CD14-positive monocyte (primary cell): ENCODE results near the gene SPRING1. TPM values are rescaled to one million over a fixed set of nuclear protein-coding genes. Genes with fewer than 3 reads are reported as not detected.
"Not testable (repeated sequence)": the region's sequence is repeated elsewhere in the genome, so short reads cannot be mapped to it uniquely, and the experiment has no call there.

Source experiments
- DNase-seq, 3 donors: peaks; one replicate each; pipeline ENCODE4 v3.0.0-alpha.2; 2011 to 2022
- H2AFZ ChIP-seq: 2 replicates; pipeline ENCODE4 v1.6.0; 2012; ENCODE audit warnings: mild to moderate bottlenecking, low read depth, low read length, inconsistent platforms; ENCODE audit not compliant: insufficient read depth, poor library complexity, severe bottlenecking
- H3K27ac ChIP-seq, 2 donors: 1 replicate in 1 of 2; 2 replicates in 1 of 2; pipeline ENCODE4 v1.5.1; 2012 to 2013; ENCODE audit warnings: low read length in 2 of 2, control low read depth in 1 of 2, inconsistent platforms in 1 of 2, low read depth in 1 of 2, mild to moderate bottlenecking in 1 of 2
- H3K27me3 ChIP-seq, 2 donors: one replicate each; pipeline versions ENCODE4 v1.6.0 to v1.6.1; 2011 to 2013; ENCODE audit warnings: low read length in 2 of 2; ENCODE audit not compliant: control insufficient read depth in 2 of 2, insufficient read depth in 2 of 2
- H3K36me3 ChIP-seq, 2 donors: replicated peaks in 1 of 2; 1 replicate in 1 of 2; 2 replicates in 1 of 2; pipeline versions ENCODE4 v1.5.1 to v1.6.1; 2012 to 2013; ENCODE audit warnings: low read length in 2 of 2, control low read depth in 1 of 2, inconsistent platforms in 1 of 2, mild to moderate bottlenecking in 1 of 2; ENCODE audit not compliant: insufficient read depth in 2 of 2, control insufficient read depth in 1 of 2
- H3K4me1 ChIP-seq, 2 donors: 1 replicate in 1 of 2; 2 replicates in 1 of 2; pipeline versions ENCODE4 v1.5.1 to v1.6.1; 2012 to 2013; ENCODE audit warnings: low read length in 2 of 2, control low read depth in 1 of 2, inconsistent platforms in 1 of 2, mild to moderate bottlenecking in 1 of 2, moderate library complexity in 1 of 2; ENCODE audit not compliant: insufficient read depth in 2 of 2, control insufficient read depth in 1 of 2
- H3K4me2 ChIP-seq: replicated peaks from 2 replicates; pipeline ENCODE3; 2012; ENCODE audit warnings: low read length, moderate library complexity, mild to moderate bottlenecking; ENCODE audit not compliant: poor library complexity, severe bottlenecking; ENCODE audit errors: extremely low read depth
- H3K4me3 ChIP-seq, 3 experiments: fragments of 200-600 bp in 1 of 3; sonication (generic) in 1 of 3; replicated peaks in 1 of 3; 1 replicate in 2 of 3; 2 replicates in 1 of 3; pipeline ENCODE4 v1.5.1; 2011 to 2013; ENCODE audit warnings: low read length in 3 of 3, mild to moderate bottlenecking in 3 of 3, control low read depth in 2 of 3, low read depth in 2 of 3, inconsistent platforms in 1 of 3, moderate library complexity in 1 of 3
- H3K79me2 ChIP-seq: 2 replicates; pipeline ENCODE4 v1.6.0; 2012; ENCODE audit warnings: mild to moderate bottlenecking, control low read depth, inconsistent platforms, low read length, moderate library complexity; ENCODE audit not compliant: insufficient read depth
- H3K9ac ChIP-seq: 2 replicates; pipeline ENCODE4 v1.6.0; 2017; ENCODE audit warnings: low read length, mild to moderate bottlenecking; ENCODE audit not compliant: insufficient read depth, poor library complexity, severe bottlenecking
- H3K9me3 ChIP-seq, 2 donors: replicated peaks in 1 of 2; 1 replicate in 1 of 2; 2 replicates in 1 of 2; pipeline versions ENCODE4 v1.5.1 to v1.6.1; 2012 to 2013; ENCODE audit warnings: low read length in 2 of 2, control low read depth in 1 of 2; ENCODE audit not compliant: control insufficient read depth in 1 of 2, insufficient read depth in 1 of 2
- H4K20me1 ChIP-seq: 2 replicates; pipeline ENCODE4 v1.6.0; 2012; ENCODE audit warnings: mild to moderate bottlenecking, low read length, control low read depth, moderate library complexity; ENCODE audit not compliant: insufficient read depth
- H3K27ac Mint-ChIP-seq, 7 donors: one replicate each; pipeline ENCODE4 v1.8.0; 2020; ENCODE audit warnings: mild to moderate bottlenecking in 7 of 7, mixed read lengths in 7 of 7, moderate library complexity in 6 of 7, inconsistent platforms in 2 of 7
- H3K27me3 Mint-ChIP-seq, 3 donors: one replicate each; pipeline ENCODE4 v1.8.0; 2021 to 2022; ENCODE audit warnings: low read depth in 3 of 3, mild to moderate bottlenecking in 3 of 3, mixed read lengths in 3 of 3, moderate library complexity in 3 of 3, inconsistent platforms in 1 of 3
- H3K36me3 Mint-ChIP-seq, 2 donors: one replicate each; pipeline ENCODE4 v1.8.0; 2020; ENCODE audit warnings: mixed read lengths in 2 of 2, inconsistent platforms in 1 of 2, mild to moderate bottlenecking in 1 of 2
- H3K4me1 Mint-ChIP-seq: one replicate; pipeline ENCODE4 v1.8.0; 2020; ENCODE audit warnings: mild to moderate bottlenecking, mixed read lengths
- H3K4me3 Mint-ChIP-seq, 2 donors: one replicate each; pipeline ENCODE4 v1.8.0; 2020; ENCODE audit warnings: mild to moderate bottlenecking in 2 of 2, mixed read lengths in 2 of 2, moderate library complexity in 1 of 2
- H3K9me3 Mint-ChIP-seq, 7 donors: one replicate each; pipeline ENCODE4 v1.8.0; 2020 to 2022; ENCODE audit warnings: mixed read lengths in 7 of 7, mild to moderate bottlenecking in 6 of 7, moderate library complexity in 6 of 7, inconsistent platforms in 2 of 7
- CTCF ChIP-seq: fragments of 200-600 bp; IDR thresholded peaks from one replicate; pipeline ENCODE4 v1.8.0; 2022; ENCODE audit warnings: antibody characterized with exemption, mild to moderate bottlenecking
- WGBS: methylation state at CpG from one replicate; pipeline ENCODE4 v1.1.5; 2013; ENCODE audit warnings: missing lambda C conversion rate; ENCODE audit not compliant: insufficient coverage; 5-methylcytosine and 5-hydroxymethylcytosine counted together
- intact Hi-C, 2 donors: fragments of 100-400 bp; cut with micrococcal nuclease; formaldehyde crosslinking; loops; one replicate each; pipeline versions ENCODE4 v1.15.0 to v1.15.1; 2023
- polyA plus RNA-seq, 3 donors: library from polyadenylated mRNA; depleted of rRNA in 1 of 3; unstranded in 2 of 3; stranded (reverse) in 1 of 3; fragments of 300-500 nt in 2 of 3; fragments of >200 nt in 1 of 3; fragmentation: Illumina TruSeq in 2 of 3; gene quantifications; 1 replicate in 2 of 3; 2 replicates in 1 of 3; pipeline ENCODE4 v1.2.3, GENCODE V29; 2012 to 2021

Gene SPRING1
- polyA plus RNA-seq, 3 donors: 6.3 to 19.3 (median 15.6) TPM

GRCh38 chr12:116759783-116760621, 22.1 kb upstream of the SPRING1 start:
- peaks cover 5% of the 10 kb centered on the region for H3K4me1 Mint-ChIP-seq
- DNase-seq: no peak
- no peaks in the 10 kb centered on the region for H4K20me1 ChIP-seq
- intact Hi-C loops: no loop called here
- H3K9ac ChIP-seq: no peak overlapping the region
- H2AFZ ChIP-seq: no peak overlapping the region
- no peaks in the 10 kb centered on the region for H3K9me3 ChIP-seq
- H3K27ac ChIP-seq: no peak overlapping the region
- peaks cover 5 to 16% (median 14%) of the 10 kb centered on the region in 3 donors for H3K27me3 Mint-ChIP-seq
- H3K36me3 ChIP-seq: no peaks in the 10 kb centered on the region
- H3K27ac Mint-ChIP-seq: peak overlapping the region in 3 of 7 donors; percentile 25 to 42 (median 41)
- no peak overlapping the region for H3K4me2 ChIP-seq
- H3K4me1 ChIP-seq: no peaks in the 10 kb centered on the region
- no peak overlapping the region for H3K4me3 ChIP-seq
- TF ChIP-seq CTCF: no peak
- H3K79me2 ChIP-seq: no peaks in the 10 kb centered on the region
- WGBS: 69% methylated on average over 15 of the region's 22 CpGs
- H3K9me3 Mint-ChIP-seq: peaks cover 0 to 2% (median 0%) of the 10 kb centered on the region in 7 donors
- no peaks in the 10 kb centered on the region for H3K27me3 ChIP-seq
- no peaks in the 10 kb centered on the region for H3K36me3 Mint-ChIP-seq
- H3K4me3 Mint-ChIP-seq: peak overlapping the region; percentile 64 to 81

GRCh38 chr12:116754783-116755182, 16.9 kb upstream of the SPRING1 start:
- H3K4me2 ChIP-seq, H3K4me3 Mint-ChIP-seq, H3K36me3 ChIP-seq, H3K4me3 ChIP-seq, H3K27me3 ChIP-seq, H2AFZ ChIP-seq, H3K27ac ChIP-seq, intact Hi-C loops, DNase-seq, H3K4me1 Mint-ChIP-seq, H3K27ac Mint-ChIP-seq, H3K79me2 ChIP-seq, H3K4me1 ChIP-seq, H3K9me3 Mint-ChIP-seq, H3K36me3 Mint-ChIP-seq, H3K9me3 ChIP-seq, H4K20me1 ChIP-seq, H3K9ac ChIP-seq: not testable (repeated sequence)
- no CpG with 5 or more reads among the region's 1 CpG for WGBS
- H3K27me3 Mint-ChIP-seq: peaks cover 7 to 15% (median 12%) of the 10 kb centered on the region in 3 donors

- intact Hi-C loops: not testable (repeated sequence)
- 100% methylated on average over 1 of the region's 5 CpGs for WGBS
Measured at GRCh38 chr12:116754097-116754496, 16.2 kb upstream of the SPRING1 start.

More at GRCh38 chr12:116754097-116754496, 16.2 kb upstream of the SPRING1 start:
- not testable (repeated sequence) for H3K4me3 Mint-ChIP-seq, H3K9me3 Mint-ChIP-seq, H3K27me3 ChIP-seq, H3K4me1 Mint-ChIP-seq, H3K9ac ChIP-seq, DNase-seq, H3K4me1 ChIP-seq, H3K27ac ChIP-seq, H3K36me3 ChIP-seq, H3K27ac Mint-ChIP-seq, H2AFZ ChIP-seq, H4K20me1 ChIP-seq, H3K4me3 ChIP-seq, H3K79me2 ChIP-seq, H3K4me2 ChIP-seq, H3K36me3 Mint-ChIP-seq, H3K9me3 ChIP-seq
- H3K27me3 Mint-ChIP-seq: peaks cover 6 to 15% (median 12%) of the 10 kb centered on the region in 3 donors
